Activated CD4-positive, alpha-beta T cell treated with anti-CD3 and anti-CD28 coated beads for 24 hours (primary cell): ENCODE results near the gene NTM.
"Not testable (repeated sequence)": the region's sequence is repeated elsewhere in the genome, so short reads cannot be mapped to it uniquely, and the experiment has no call there.

Experiments used
- DNase-seq, 2 donors: peaks; one replicate each; pipeline ENCODE4 v3.0.0-alpha.2; 2020; ENCODE audit warnings: low read depth in 2 of 2

The NTM gene

GRCh38 chr11:131893988-131894387, 523.6 kb downstream of the NTM start:
- no peak for DNase-seq

- DNase-seq, result no peak
Observed at GRCh38 chr11:131894615-131895544, 524.5 kb downstream of the NTM start.

GRCh38 chr11:131895865-131896264, 525.5 kb downstream of the NTM start:
- DNase-seq, result no peak

- DNase-seq, result no peak
Observed at GRCh38 chr11:131896978-131897615, 526.7 kb downstream of the NTM start.

- no peak for DNase-seq
Observed at GRCh38 chr11:131897956-131898355, 527.5 kb downstream of the NTM start.

- DNase-seq, result no peak
Observed at GRCh38 chr11:131898949-131899348, 528.5 kb downstream of the NTM start.

- DNase-seq, result no peak
Observed at GRCh38 chr11:131899950-131900580, 529.6 kb downstream of the NTM start.

- no peak for DNase-seq
Observed at GRCh38 chr11:131902421-131902820, 532.0 kb downstream of the NTM start.

GRCh38 chr11:131903074-131903473, 532.7 kb downstream of the NTM start:
- DNase-seq, result no peak

GRCh38 chr11:131904756-131905155, 534.3 kb downstream of the NTM start:
- DNase-seq, result no peak

- DNase-seq, result no peak
Observed at GRCh38 chr11:131906963-131907362, 536.5 kb downstream of the NTM start.

GRCh38 chr11:131907371-131907770, 537.0 kb downstream of the NTM start:
- no peak for DNase-seq

GRCh38 chr11:131908316-131908715, 537.9 kb downstream of the NTM start:
- no peak for DNase-seq

- no peak for DNase-seq
Observed at GRCh38 chr11:131909426-131910177, 539.2 kb downstream of the NTM start.

- DNase-seq, result no peak
Observed at GRCh38 chr11:131910178-131910522, 539.7 kb downstream of the NTM start.

GRCh38 chr11:131910523-131911387, 540.3 kb downstream of the NTM start:
- DNase-seq, result no peak

GRCh38 chr11:131911388-131912032, 541.1 kb downstream of the NTM start:
- DNase-seq, result not testable (repeated sequence)

- no peak for DNase-seq
Observed at GRCh38 chr11:131912134-131912533, 541.7 kb downstream of the NTM start.

- DNase-seq, result no peak
Observed at GRCh38 chr11:131913267-131913666, 542.9 kb downstream of the NTM start.

- no peak for DNase-seq
Observed at GRCh38 chr11:131914361-131914774, 544.0 kb downstream of the NTM start.
